HUES48 (cell line): ENCODE results near the gene MGAT5.

ENCODE experiments used
- H3K27ac ChIP-seq: one replicate; pipeline ENCODE4 v1.7.0; 2013; ENCODE audit warnings: low read depth, low read length, inconsistent platforms
- H3K27me3 ChIP-seq: 2 replicates; pipeline ENCODE4 v1.6.1; 2013; ENCODE audit warnings: mild to moderate bottlenecking, low read length; ENCODE audit not compliant: control insufficient read depth, insufficient read depth
- H3K36me3 ChIP-seq: 2 replicates; pipeline ENCODE4 v1.6.1; 2013; ENCODE audit warnings: low read length; ENCODE audit not compliant: control insufficient read depth, insufficient read depth
- H3K4me1 ChIP-seq: 2 replicates; pipeline ENCODE4 v1.6.1; 2013; ENCODE audit warnings: mild to moderate bottlenecking, low read length; ENCODE audit not compliant: control insufficient read depth, insufficient read depth
- H3K4me3 ChIP-seq: 2 replicates; pipeline ENCODE4 v1.5.1; 2013; ENCODE audit warnings: mild to moderate bottlenecking, low read depth, low read length
- H3K9ac ChIP-seq: 2 replicates; pipeline ENCODE4 v1.6.1; 2013; ENCODE audit warnings: mild to moderate bottlenecking, low read depth, low read length, moderate library complexity
- H3K9me3 ChIP-seq: 2 replicates; pipeline ENCODE4 v1.6.1; 2013; ENCODE audit warnings: low read length; ENCODE audit not compliant: control insufficient read depth, insufficient read depth

MGAT5 gene

GRCh38 chr2:134449157-134449556, 195.3 kb downstream of the MGAT5 start:
- no peaks in the 10 kb centered on the region for H3K27me3 ChIP-seq
- H3K9ac ChIP-seq = no peak overlapping the region
- H3K4me1 ChIP-seq = 0 out of 2 replicates have a peak, but pooled peaks cover 3% of the 10 kb centered on the region
- no peaks in the 10 kb centered on the region for H3K9me3 ChIP-seq
- no peak overlapping the region for H3K4me3 ChIP-seq
- no peak overlapping the region for H3K27ac ChIP-seq
- H3K36me3 ChIP-seq = 0 out of 2 replicates have a peak, but pooled peaks cover 9% of the 10 kb centered on the region

GRCh38 chr2:134449751-134450513, 196.1 kb downstream of the MGAT5 start:
- H3K36me3 ChIP-seq = 0 out of 2 replicates have a peak, but pooled peaks cover 5% of the 10 kb centered on the region
- H3K27ac ChIP-seq = no peak overlapping the region
- 0 out of 2 replicates have a peak, but pooled peaks cover 3% of the 10 kb centered on the region for H3K4me1 ChIP-seq

GRCh38 chr2:134451347-134451630, 197.4 kb downstream of the MGAT5 start:
- 0 out of 2 replicates have a peak, but pooled peaks cover 5% of the 10 kb centered on the region for H3K36me3 ChIP-seq
- H3K4me3 ChIP-seq = no peak overlapping the region
- H3K27ac ChIP-seq = no peak overlapping the region
- H3K4me1 ChIP-seq = 0 out of 2 replicates have a peak, but pooled peaks cover 3% of the 10 kb centered on the region
- H3K9ac ChIP-seq = no peak overlapping the region
- H3K27me3 ChIP-seq = no peaks in the 10 kb centered on the region
- H3K9me3 ChIP-seq = no peaks in the 10 kb centered on the region

More at GRCh38 chr2:134449751-134450513, 196.1 kb downstream of the MGAT5 start:
- H3K27me3 ChIP-seq = no peaks in the 10 kb centered on the region
- no peaks in the 10 kb centered on the region for H3K9me3 ChIP-seq
- H3K4me3 ChIP-seq = no peak overlapping the region
- H3K9ac ChIP-seq = no peak overlapping the region

GRCh38 chr2:134452042-134452733, 198.3 kb downstream of the MGAT5 start:
- no peaks in the 10 kb centered on the region for H3K9me3 ChIP-seq
- no peaks in the 10 kb centered on the region for H3K27me3 ChIP-seq
- 0 out of 2 replicates have a peak, but pooled peaks cover 3% of the 10 kb centered on the region for H3K4me1 ChIP-seq
- H3K4me3 ChIP-seq = no peak overlapping the region
- H3K9ac ChIP-seq = no peak overlapping the region
- no peak overlapping the region for H3K27ac ChIP-seq
- 0 out of 2 replicates have a peak, but pooled peaks cover 5% of the 10 kb centered on the region for H3K36me3 ChIP-seq

- Histone ChIP-seq H3K36me3 (0 out of 2 replicates have a peak, but pooled peaks cover under 1% of the 10 kb centered on the region), H3K9ac (no peak overlapping the region), H3K27me3 (no peaks in the 10 kb centered on the region), H3K4me1 (0 out of 2 replicates have a peak, but pooled peaks cover 3% of the 10 kb centered on the region), H3K9me3 (no peaks in the 10 kb centered on the region), H3K27ac (no peak overlapping the region), H3K4me3 (no peak overlapping the region)
These were observed 199.6 kb downstream of the MGAT5 start for GRCh38 chr2:134453476-134453875.

- Histone ChIP-seq H3K9me3 (no peaks in the 10 kb centered on the region), H3K4me1 (0 out of 2 replicates have a peak, but pooled peaks cover 3% of the 10 kb centered on the region), H3K36me3 (no peaks in the 10 kb centered on the region), H3K27me3 (no peaks in the 10 kb centered on the region), H3K4me3 (no peak overlapping the region), H3K9ac (no peak overlapping the region), H3K27ac (no peak overlapping the region)
These were observed 200.1 kb downstream of the MGAT5 start for GRCh38 chr2:134453973-134454372.

GRCh38 chr2:134454426-134454825, 200.6 kb downstream of the MGAT5 start:
- Histone ChIP-seq H3K27ac (no peak overlapping the region), H3K4me3 (no peak overlapping the region), H3K9me3 (no peaks in the 10 kb centered on the region), H3K9ac (no peak overlapping the region), H3K36me3 (no peaks in the 10 kb centered on the region), H3K4me1 (0 out of 2 replicates have a peak, but pooled peaks cover 3% of the 10 kb centered on the region), H3K27me3 (no peaks in the 10 kb centered on the region)

- no peak overlapping the region for H3K9ac ChIP-seq
- H3K27me3 ChIP-seq = no peaks in the 10 kb centered on the region
- 0 out of 2 replicates have a peak, but pooled peaks cover 3% of the 10 kb centered on the region for H3K4me1 ChIP-seq
- H3K4me3 ChIP-seq = no peak overlapping the region
- no peaks in the 10 kb centered on the region for H3K9me3 ChIP-seq
- no peak overlapping the region for H3K27ac ChIP-seq
- H3K36me3 ChIP-seq = no peaks in the 10 kb centered on the region
These were observed 201.1 kb downstream of the MGAT5 start for GRCh38 chr2:134454931-134455330.

GRCh38 chr2:134455426-134455825, 201.6 kb downstream of the MGAT5 start:
- Histone ChIP-seq H3K9me3 (no peaks in the 10 kb centered on the region), H3K4me3 (no peak overlapping the region), H3K4me1 (0 out of 2 replicates have a peak, but pooled peaks cover 3% of the 10 kb centered on the region), H3K27me3 (no peaks in the 10 kb centered on the region), H3K9ac (no peak overlapping the region), H3K27ac (no peak overlapping the region), H3K36me3 (no peaks in the 10 kb centered on the region)

- Histone ChIP-seq H3K36me3 (no peaks in the 10 kb centered on the region), H3K4me1 (no peaks in the 10 kb centered on the region), H3K27ac (no peak overlapping the region), H3K4me3 (no peak overlapping the region), H3K9ac (no peak overlapping the region), H3K27me3 (no peaks in the 10 kb centered on the region), H3K9me3 (no peaks in the 10 kb centered on the region)
These were observed 203.5 kb downstream of the MGAT5 start for GRCh38 chr2:134457353-134457752.
